H9 (cell line): ENCODE measurements around the gene VWF. TPM values are rescaled to one million over a fixed set of nuclear protein-coding genes. Genes with fewer than 3 reads are reported as not detected.
A peak's percentile ranks its signal among the peaks of the same experiment; 100 is the strongest.

Experiments used
- DNase-seq: peaks from one replicate; pipeline ENCODE4 v3.0.0-alpha.2; 2017
- H2AFZ ChIP-seq: one replicate; pipeline ENCODE4 v1.6.1; 2013; ENCODE audit warnings: mild to moderate bottlenecking, low read length, control low read depth, moderate library complexity
- H2AK5ac ChIP-seq: 2 replicates; pipeline ENCODE4 v1.6.1; 2013; ENCODE audit warnings: low read length, control low read depth, mixed read lengths; ENCODE audit not compliant: insufficient read length
- H2BK120ac ChIP-seq: one replicate; pipeline ENCODE4 v1.6.1; 2013; ENCODE audit warnings: low read depth, mild to moderate bottlenecking, low read length, control low read depth, inconsistent platforms; ENCODE audit not compliant: poor library complexity, severe bottlenecking
- H2BK12ac ChIP-seq: 2 replicates; pipeline ENCODE4 v1.6.1; 2013; ENCODE audit warnings: low read length, control low read depth, mixed read lengths, low read depth; ENCODE audit not compliant: insufficient read length
- H2BK15ac ChIP-seq: 2 replicates; pipeline ENCODE4 v1.6.1; 2013; ENCODE audit warnings: low read depth, low read length, control low read depth
- H2BK20ac ChIP-seq: one replicate; pipeline ENCODE4 v1.6.1; 2013; ENCODE audit warnings: low read depth, mild to moderate bottlenecking, low read length, control low read depth, inconsistent platforms; ENCODE audit not compliant: poor library complexity, severe bottlenecking
- H2BK5ac ChIP-seq: 2 replicates; pipeline ENCODE4 v1.6.1; 2013; ENCODE audit warnings: low read length, control low read depth, mixed read lengths; ENCODE audit not compliant: insufficient read length
- H3K14ac ChIP-seq: 2 replicates; pipeline ENCODE4 v1.6.1; 2013; ENCODE audit warnings: low read length, control low read depth; ENCODE audit not compliant: insufficient read depth
- H3K18ac ChIP-seq: 2 replicates; pipeline ENCODE4 v1.6.1; 2013; ENCODE audit warnings: low read depth, mild to moderate bottlenecking, mixed read lengths, low read length, control low read depth; ENCODE audit not compliant: insufficient read length
- H3K23ac ChIP-seq: 2 replicates; pipeline ENCODE4 v1.6.1; 2013; ENCODE audit warnings: low read length, control low read depth, mixed read lengths, low read depth; ENCODE audit not compliant: insufficient read length
- H3K23me2 ChIP-seq: 2 replicates; pipeline ENCODE4 v1.6.1; 2013; ENCODE audit warnings: low read depth, mild to moderate bottlenecking, mixed read lengths, low read length, control low read depth; ENCODE audit not compliant: insufficient read length, poor library complexity, severe bottlenecking
- H3K27ac ChIP-seq: 2 replicates; pipeline ENCODE4 v1.5.1; 2013; ENCODE audit warnings: low read length, control low read depth, mixed read lengths, low read depth; ENCODE audit not compliant: insufficient read length
- H3K27me3 ChIP-seq: 2 replicates; pipeline ENCODE4 v1.6.1; 2013; ENCODE audit warnings: low read length, control low read depth, inconsistent platforms; ENCODE audit not compliant: insufficient read depth
- H3K4ac ChIP-seq: 2 replicates; pipeline ENCODE4 v1.6.1; 2013; ENCODE audit warnings: low read depth, mild to moderate bottlenecking, control low read depth, inconsistent platforms, low read length, moderate library complexity
- H3K4me1 ChIP-seq: 2 replicates; pipeline ENCODE4 v1.6.1; 2013; ENCODE audit warnings: low read length, control low read depth, inconsistent platforms; ENCODE audit not compliant: insufficient read depth
- H3K4me2 ChIP-seq: 2 replicates; pipeline ENCODE4 v1.6.1; 2013; ENCODE audit warnings: low read length, control low read depth, mixed read lengths; ENCODE audit not compliant: insufficient read length, insufficient read depth
- H3K56ac ChIP-seq: 2 replicates; pipeline ENCODE4 v1.6.1; 2013; ENCODE audit warnings: low read depth, mild to moderate bottlenecking, mixed read lengths, low read length, control low read depth; ENCODE audit not compliant: insufficient read length
- H3K79me1 ChIP-seq: 2 replicates; pipeline ENCODE4 v1.6.1; 2013; ENCODE audit warnings: low read depth, mild to moderate bottlenecking, moderate library complexity, low read length, control low read depth, inconsistent platforms; ENCODE audit not compliant: insufficient read depth, poor library complexity, severe bottlenecking
- H3K79me2 ChIP-seq: 2 replicates; pipeline ENCODE4 v1.6.1; 2013; ENCODE audit warnings: low read length, control low read depth, inconsistent platforms; ENCODE audit not compliant: insufficient read depth
- H3K9ac ChIP-seq: 2 replicates; pipeline ENCODE4 v1.6.1; 2013; ENCODE audit warnings: low read length, control low read depth, mixed read lengths; ENCODE audit not compliant: insufficient read length; ENCODE audit errors: extremely low read depth
- H3K9me3 ChIP-seq: one replicate; pipeline ENCODE4 v1.6.1; 2013; ENCODE audit warnings: low read depth, low read length, inconsistent platforms; ENCODE audit not compliant: control insufficient read depth
- H3T11ph ChIP-seq: one replicate; pipeline ENCODE4 v1.6.1; 2013; ENCODE audit warnings: mild to moderate bottlenecking, low read length, control low read depth, inconsistent platforms
- H4K20me1 ChIP-seq: one replicate; pipeline ENCODE4 v1.6.1; 2013; ENCODE audit not compliant: control insufficient read depth, insufficient read length, insufficient read depth
- H4K5ac ChIP-seq: 2 replicates; pipeline ENCODE4 v1.6.1; 2013; ENCODE audit warnings: low read depth, mild to moderate bottlenecking, mixed read lengths, low read length, control low read depth; ENCODE audit not compliant: insufficient read length
- H4K8ac ChIP-seq: replicated peaks from 2 replicates; pipeline ENCODE4 v1.6.1; 2013; ENCODE audit warnings: low read length, control low read depth, mixed read lengths, low read depth; ENCODE audit not compliant: insufficient read length
- H4K91ac ChIP-seq: 2 replicates; pipeline ENCODE4 v1.6.1; 2013; ENCODE audit warnings: low read depth, mild to moderate bottlenecking, moderate library complexity, mixed read lengths, low read length, control low read depth; ENCODE audit not compliant: insufficient read length
- H3K27ac Mint-ChIP-seq, 3 experiments: 2 replicates in 2 of 3; 3 replicates in 1 of 3; pipeline ENCODE4 v1.8.0; 2020 to 2021; ENCODE audit warnings: mixed read lengths in 3 of 3, mild to moderate bottlenecking in 1 of 3, moderate library complexity in 1 of 3
- H3K27me3 Mint-ChIP-seq: 2 replicates; pipeline ENCODE4 v1.8.0; 2021; ENCODE audit warnings: low read depth, mild to moderate bottlenecking, moderate library complexity, mixed read lengths
- H3K36me3 Mint-ChIP-seq, 3 experiments: 2 replicates in 2 of 3; 3 replicates in 1 of 3; pipeline ENCODE4 v1.8.0; 2020 to 2021; ENCODE audit warnings: low read depth in 3 of 3, mixed read lengths in 3 of 3; ENCODE audit not compliant: insufficient read depth in 1 of 3
- H3K4me1 Mint-ChIP-seq, 2 experiments: 2 replicates each; pipeline ENCODE4 v1.8.0; 2020; ENCODE audit warnings: mixed read lengths in 2 of 2
- H3K4me3 Mint-ChIP-seq, 2 experiments: 2 replicates in 1 of 2; 3 replicates in 1 of 2; pipeline ENCODE4 v1.8.0; 2020 to 2021; ENCODE audit warnings: mild to moderate bottlenecking in 2 of 2, mixed read lengths in 2 of 2, moderate library complexity in 1 of 2
- H3K9me3 Mint-ChIP-seq, 2 experiments: 2 replicates in 1 of 2; 3 replicates in 1 of 2; pipeline ENCODE4 v1.8.0; 2020; ENCODE audit warnings: mild to moderate bottlenecking in 2 of 2, mixed read lengths in 2 of 2, moderate library complexity in 1 of 2
- WGBS: extraction: QIAGEN DNeasy Blood & Tissue Kit; methylation state at CpG from one replicate; pipeline ENCODE4 v1.1.7; 2013; ENCODE audit warnings: missing lambda C conversion rate, low lambda C conversion rate, mixed read lengths; ENCODE audit not compliant: insufficient read length; ENCODE audit errors: extremely low coverage; 5-methylcytosine and 5-hydroxymethylcytosine counted together
- total RNA-seq: library from RNA; stranded (reverse); gene quantifications from 2 replicates; pipeline ENCODE4 v1.2.1, GENCODE V29; 2021
- TF ChIP-seq, protein P1 (sequence below): fragments of 200-600 bp; sonication (generic); conservative IDR thresholded peaks from 3 replicates; pipeline ENCODE4 v1.8.0; 2021; ENCODE audit warnings: antibody characterized with exemption, mild to moderate bottlenecking

VWF gene
- total RNA-seq, 1 experiment from 2014 or later: 0.17 TPM

DNA sequence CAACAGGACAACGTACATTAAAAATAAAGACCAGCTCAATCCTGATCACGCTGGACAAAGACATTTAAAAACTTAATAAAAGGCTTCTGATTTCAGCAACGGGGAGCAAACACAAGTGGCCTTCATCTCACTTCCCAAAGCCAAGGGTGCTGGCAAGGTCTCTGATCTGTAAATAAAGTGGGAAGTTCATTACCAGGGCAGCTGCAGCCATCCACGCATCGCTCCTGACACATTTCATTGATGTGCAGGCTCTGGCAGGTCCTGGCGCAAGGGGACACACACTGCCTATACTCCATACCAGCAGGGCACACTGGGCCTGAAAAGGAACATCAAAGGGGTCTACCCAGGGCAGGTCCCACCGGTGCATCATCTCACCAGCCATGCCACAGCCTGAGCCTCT, 51.0 kb downstream of the VWF start:
- Histone ChIP-seq H2BK20ac (no peak overlapping the region), H2AK5ac (no peak overlapping the region), H3K4me1 (no peaks in the 10 kb centered on the region; the same call in 1 of the 2 replicates), H3K23me2 (no peaks in the 10 kb centered on the region), H2BK120ac (no peak overlapping the region), H4K20me1 (no peaks in the 10 kb centered on the region), H2AFZ (no peak overlapping the region), H3K14ac (0 out of 2 replicates have a peak overlapping the region, but pooled peaks have one; percentile 12), H3K9me3 (no peaks in the 10 kb centered on the region), H3K4ac (no peak overlapping the region), H3K56ac (no peak overlapping the region), H2BK5ac (no peak overlapping the region), H3K4me2 (no peak overlapping the region), H2BK12ac (no peak overlapping the region), H3K27ac (no peak overlapping the region), H3K23ac (no peak overlapping the region), H3T11ph (no peak overlapping the region), H4K8ac (no peak overlapping the region), H3K79me1 (no peaks in the 10 kb centered on the region), H3K79me2 (no peaks in the 10 kb centered on the region), H4K91ac (no peak overlapping the region), H3K27me3 (no peaks in the 10 kb centered on the region), H3K9ac (no peak overlapping the region), H4K5ac (no peak overlapping the region), H3K18ac (no peak overlapping the region), H2BK15ac (no peak overlapping the region)
- Mint-ChIP-seq H3K36me3 (no peaks in the 10 kb centered on the region), H3K9me3 (no peaks in the 10 kb centered on the region; a peak in 1 of 5 replicates), H3K4me3 (no peak overlapping the region), H3K27ac (no peak overlapping the region), H3K4me1 (peaks cover 30 to 43% of the 10 kb centered on the region in 2 experiments), H3K27me3 (peaks cover 7% of the 10 kb centered on the region)
- DNase-seq: no peak
- TF ChIP-seq, protein P1, sequence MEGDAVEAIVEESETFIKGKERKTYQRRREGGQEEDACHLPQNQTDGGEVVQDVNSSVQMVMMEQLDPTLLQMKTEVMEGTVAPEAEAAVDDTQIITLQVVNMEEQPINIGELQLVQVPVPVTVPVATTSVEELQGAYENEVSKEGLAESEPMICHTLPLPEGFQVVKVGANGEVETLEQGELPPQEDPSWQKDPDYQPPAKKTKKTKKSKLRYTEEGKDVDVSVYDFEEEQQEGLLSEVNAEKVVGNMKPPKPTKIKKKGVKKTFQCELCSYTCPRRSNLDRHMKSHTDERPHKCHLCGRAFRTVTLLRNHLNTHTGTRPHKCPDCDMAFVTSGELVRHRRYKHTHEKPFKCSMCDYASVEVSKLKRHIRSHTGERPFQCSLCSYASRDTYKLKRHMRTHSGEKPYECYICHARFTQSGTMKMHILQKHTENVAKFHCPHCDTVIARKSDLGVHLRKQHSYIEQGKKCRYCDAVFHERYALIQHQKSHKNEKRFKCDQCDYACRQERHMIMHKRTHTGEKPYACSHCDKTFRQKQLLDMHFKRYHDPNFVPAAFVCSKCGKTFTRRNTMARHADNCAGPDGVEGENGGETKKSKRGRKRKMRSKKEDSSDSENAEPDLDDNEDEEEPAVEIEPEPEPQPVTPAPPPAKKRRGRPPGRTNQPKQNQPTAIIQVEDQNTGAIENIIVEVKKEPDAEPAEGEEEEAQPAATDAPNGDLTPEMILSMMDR: no peak
- no CpG with 5 or more reads among the region's 7 CpGs for WGBS
